Measurements from ENCODE around the gene SLC15A4. TPM values are rescaled to one million over a fixed set of nuclear protein-coding genes. Genes with fewer than 3 reads are reported as not detected.
A peak's percentile ranks its signal among the peaks of the same experiment; 100 is the strongest.

SLC15A4 gene
- total and polyA plus RNA-seq, 10 donors: 19.0 to 92.4 (median 43.5) TPM

DNA sequence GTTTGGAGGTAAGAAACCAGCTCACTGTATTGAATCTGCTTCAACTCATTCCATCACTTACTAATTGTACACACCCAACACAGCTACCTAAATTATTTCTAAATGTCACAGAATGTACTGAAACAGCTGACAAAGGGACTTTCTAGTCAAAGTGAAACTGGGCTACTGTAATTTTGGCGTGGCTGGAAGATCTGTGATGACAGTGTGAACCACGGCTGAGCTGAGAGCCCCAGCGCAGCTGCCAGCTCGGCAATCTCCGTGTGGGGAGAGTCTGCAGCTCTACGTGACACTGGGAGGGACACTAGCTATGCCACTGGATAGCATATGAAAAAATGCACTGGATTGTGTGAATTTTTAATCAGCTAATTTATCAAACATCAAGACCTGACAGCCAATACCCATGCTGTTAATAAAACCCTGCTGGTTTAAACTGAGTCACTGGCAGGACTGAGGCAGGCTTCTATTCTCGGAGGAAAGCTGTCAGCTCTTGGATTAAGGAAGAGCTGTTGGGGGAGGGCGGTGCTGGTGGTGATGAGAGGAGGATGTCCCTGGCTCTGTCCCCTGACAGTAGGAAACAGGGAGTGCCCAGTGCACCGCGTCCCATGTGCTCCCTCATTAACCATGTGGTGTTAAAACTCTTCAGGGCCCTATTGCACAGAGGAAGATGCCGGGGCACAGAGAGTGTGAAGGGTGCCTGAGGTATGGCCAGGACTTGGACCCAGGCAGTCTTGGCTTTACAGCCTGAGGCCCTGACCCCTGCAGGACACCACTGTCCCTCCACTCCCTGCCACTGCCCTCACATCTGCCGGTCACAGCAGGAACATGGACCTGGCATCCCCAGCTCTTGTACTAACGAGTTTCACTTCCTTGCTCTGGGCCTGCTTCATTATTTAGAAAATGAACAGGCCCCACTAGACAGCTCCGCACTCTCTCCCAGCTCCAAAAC is 13.3 kb downstream of the SLC15A4 start:
- intact Hi-C loops (cut with DNase I; ENCODE audit: low total_unique reads): no loop called here
- no peaks in the 10 kb centered on the region for H3K9me3 ChIP-seq
- peak overlapping the region; percentile 1 to 88 (median 49) for H3K27ac ChIP-seq
- TF ChIP-seq POLR2A (IDR thresholded peaks at IDR 0.05) (no peak), POLR2AphosphoS5 (IDR thresholded peaks at IDR 0.05) (peak in 2 of 3 donors; percentile 6 to 67)
- TF ChIP-seq, protein P1, sequence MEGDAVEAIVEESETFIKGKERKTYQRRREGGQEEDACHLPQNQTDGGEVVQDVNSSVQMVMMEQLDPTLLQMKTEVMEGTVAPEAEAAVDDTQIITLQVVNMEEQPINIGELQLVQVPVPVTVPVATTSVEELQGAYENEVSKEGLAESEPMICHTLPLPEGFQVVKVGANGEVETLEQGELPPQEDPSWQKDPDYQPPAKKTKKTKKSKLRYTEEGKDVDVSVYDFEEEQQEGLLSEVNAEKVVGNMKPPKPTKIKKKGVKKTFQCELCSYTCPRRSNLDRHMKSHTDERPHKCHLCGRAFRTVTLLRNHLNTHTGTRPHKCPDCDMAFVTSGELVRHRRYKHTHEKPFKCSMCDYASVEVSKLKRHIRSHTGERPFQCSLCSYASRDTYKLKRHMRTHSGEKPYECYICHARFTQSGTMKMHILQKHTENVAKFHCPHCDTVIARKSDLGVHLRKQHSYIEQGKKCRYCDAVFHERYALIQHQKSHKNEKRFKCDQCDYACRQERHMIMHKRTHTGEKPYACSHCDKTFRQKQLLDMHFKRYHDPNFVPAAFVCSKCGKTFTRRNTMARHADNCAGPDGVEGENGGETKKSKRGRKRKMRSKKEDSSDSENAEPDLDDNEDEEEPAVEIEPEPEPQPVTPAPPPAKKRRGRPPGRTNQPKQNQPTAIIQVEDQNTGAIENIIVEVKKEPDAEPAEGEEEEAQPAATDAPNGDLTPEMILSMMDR (IDR thresholded peaks at IDR 0.05 in 8 of 11, conservative IDR thresholded peaks at IDR 0.05 in 3 of 11): no peak
- peaks cover 18 to 98% (median 37%) of the 10 kb centered on the region in 6 donors for H3K4me1 ChIP-seq
- no peaks in the 10 kb centered on the region for H3K27me3 ChIP-seq (replicated peaks in 1 of 7)
- WGBS, 5 donors: 50 to 62% (median 58%) methylated on average over 14 of the region's 14 CpGs
- H3K4me3 ChIP-seq: peak overlapping the region in 1 of 8 donors; percentile 35
- peaks cover 0 to 80% (median 37%) of the 10 kb centered on the region in 6 donors for H3K36me3 ChIP-seq
- no peak for DNase-seq

DNA sequence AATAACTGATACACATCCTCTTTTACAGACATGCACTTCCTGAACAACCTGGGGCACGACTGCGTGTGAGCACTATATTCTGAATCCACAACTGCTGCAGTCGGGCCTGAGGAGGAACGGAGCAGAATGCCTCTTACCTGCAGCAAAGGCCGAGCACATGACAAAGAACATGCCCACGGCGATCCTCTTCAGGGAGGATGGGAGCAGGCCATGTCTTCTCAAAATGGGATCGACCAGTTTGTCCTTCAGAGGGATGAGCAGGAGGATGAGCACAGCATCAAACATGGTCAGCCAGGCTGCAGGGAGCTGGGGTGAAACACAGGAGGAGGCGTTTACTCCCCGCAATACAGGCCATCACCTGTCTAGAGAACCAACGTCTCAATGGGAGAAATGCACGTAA is 15.1 kb downstream of the SLC15A4 start:
- WGBS, 5 donors: 85 to 91% (median 88%) methylated on average over 12 of the region's 12 CpGs
- Histone ChIP-seq H3K9me3 (no peaks in the 10 kb centered on the region), H3K4me3 (no peak overlapping the region), H3K27me3 (replicated peaks in 1 of 7) (no peaks in the 10 kb centered on the region), H3K27ac (peak overlapping the region in 1 of 8 donors; percentile 18), H3K4me1 (peaks cover 18 to 91% (median 31%) of the 10 kb centered on the region in 6 donors), H3K36me3 (peaks cover 0 to 81% (median 39%) of the 10 kb centered on the region in 6 donors)
- DNase-seq: no peak
- intact Hi-C loops (cut with DNase I; ENCODE audit: low total_unique reads): no loop called here
- TF ChIP-seq POLR2A (IDR thresholded peaks at IDR 0.05): no peak
- TF ChIP-seq POLR2AphosphoS5 (IDR thresholded peaks at IDR 0.05): no peak
- TF ChIP-seq, protein P1 (IDR thresholded peaks at IDR 0.05 in 8 of 11, conservative IDR thresholded peaks at IDR 0.05 in 3 of 11): no peak

DNA sequence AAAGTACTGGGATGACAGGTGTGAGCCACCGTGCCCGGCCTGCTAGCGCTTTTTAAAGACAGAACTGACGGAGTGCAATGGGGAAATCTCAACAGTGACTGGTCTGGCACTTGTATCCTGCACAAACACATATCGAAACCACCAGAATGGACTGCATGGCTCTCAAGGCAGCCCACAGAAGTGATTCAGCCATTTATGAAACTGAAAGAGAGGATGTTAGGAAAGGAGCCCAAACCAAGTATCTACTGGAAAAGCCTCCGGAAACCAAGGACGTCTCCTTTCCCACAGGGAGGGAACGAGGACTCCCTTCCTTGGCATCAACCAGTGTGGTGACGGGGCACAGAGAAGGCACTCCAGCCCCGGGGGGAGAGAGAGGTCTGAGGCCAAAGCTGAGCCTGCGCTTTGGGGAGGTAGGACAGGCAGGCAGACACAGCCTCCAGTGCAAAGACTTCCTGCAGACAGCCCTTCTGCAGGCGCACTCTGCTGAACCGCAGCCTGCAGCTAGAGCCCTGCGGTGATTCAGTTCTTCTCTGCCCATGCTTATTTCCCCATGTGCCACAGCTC is 16.5 kb downstream of the SLC15A4 start:
- intact Hi-C loops (cut with DNase I; ENCODE audit: low total_unique reads): no loop called here
- H3K4me3 ChIP-seq: peak overlapping the region in 1 of 8 donors; percentile 46

More for the DNA sequence above, 16.5 kb downstream of the SLC15A4 start:
- H3K9me3 ChIP-seq: no peaks in the 10 kb centered on the region
- H3K4me1 ChIP-seq: peaks cover 17 to 83% (median 30%) of the 10 kb centered on the region in 6 donors
- no peaks in the 10 kb centered on the region for H3K27me3 ChIP-seq (replicated peaks in 1 of 7)
- H3K27ac ChIP-seq: peak overlapping the region in 4 of 8 donors; percentile 33 to 76 (median 73)
- TF ChIP-seq, protein P1 (IDR thresholded peaks at IDR 0.05 in 8 of 11, conservative IDR thresholded peaks at IDR 0.05 in 3 of 11): no peak
- TF ChIP-seq POLR2AphosphoS5 (IDR thresholded peaks at IDR 0.05): peak; percentile 25 to 54 (median 47)
- no peak for TF ChIP-seq POLR2A (IDR thresholded peaks at IDR 0.05)
- no peak for DNase-seq
- H3K36me3 ChIP-seq: peaks cover 0 to 81% (median 42%) of the 10 kb centered on the region in 6 donors
- 70 to 81% (median 77%) methylated on average over 14 of the region's 14 CpGs for WGBS, 5 donors

All from spleen (tissue), 11 donors.